SHP77 (cell line): ENCODE results near the gene ASB4.
A peak's percentile ranks its signal among the peaks of the same experiment; 100 is the strongest.
"Not testable (repeated sequence)": the region's sequence is repeated elsewhere in the genome, so short reads cannot be mapped to it uniquely, and the experiment has no call there.

Experiments
- DNase-seq, 2 experiments: peaks; one replicate each; lab custom pipeline; 2025; lab: John Stamatoyannopoulos, UW

ASB4 gene

DNA sequence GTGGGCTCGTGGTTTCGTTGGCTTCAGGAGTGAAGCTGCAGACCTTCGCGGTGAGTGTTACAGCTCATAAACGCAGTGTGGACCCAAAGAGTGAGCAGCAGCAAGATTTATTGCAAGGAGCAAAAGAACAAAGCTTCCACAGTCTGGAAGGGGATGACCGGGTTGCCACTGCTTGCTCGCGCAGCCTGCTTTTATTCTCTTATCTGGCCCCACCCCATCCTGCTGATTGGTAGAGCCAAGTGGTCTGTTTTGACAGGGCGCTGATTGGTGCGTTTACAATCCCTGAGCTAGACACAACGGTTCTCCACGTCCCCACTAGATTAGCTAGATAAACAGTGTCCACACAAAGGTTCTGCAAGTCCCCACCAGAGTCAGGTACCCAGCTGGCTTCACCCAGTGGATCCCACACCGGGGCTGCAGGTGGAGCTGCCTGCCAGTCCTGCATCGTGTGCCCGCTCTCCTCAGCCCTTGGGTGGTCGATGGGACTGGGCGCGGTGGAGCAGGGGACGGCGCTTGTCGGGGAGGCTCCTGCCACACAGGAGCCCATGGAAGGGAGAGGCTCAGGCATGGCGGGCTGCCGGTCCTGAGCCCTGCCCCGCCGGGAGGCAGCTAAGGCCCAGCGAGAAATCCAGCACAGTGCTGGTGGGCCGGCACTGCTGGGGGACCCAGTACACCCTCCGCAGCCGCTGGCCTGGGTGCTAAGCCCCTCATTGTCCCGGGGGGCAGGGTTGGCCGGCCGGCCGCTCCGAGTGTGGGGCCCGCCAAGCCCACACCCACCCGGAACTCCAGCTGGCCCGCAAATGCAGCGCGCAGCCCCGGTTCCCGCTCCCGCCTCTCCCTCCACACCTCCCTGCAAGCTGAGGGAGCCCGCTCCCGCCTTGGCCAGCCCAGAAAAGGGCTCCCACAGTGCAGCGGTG, 66.5 kb downstream of the ASB4 start:
- not testable (repeated sequence) for DNase-seq

DNA sequence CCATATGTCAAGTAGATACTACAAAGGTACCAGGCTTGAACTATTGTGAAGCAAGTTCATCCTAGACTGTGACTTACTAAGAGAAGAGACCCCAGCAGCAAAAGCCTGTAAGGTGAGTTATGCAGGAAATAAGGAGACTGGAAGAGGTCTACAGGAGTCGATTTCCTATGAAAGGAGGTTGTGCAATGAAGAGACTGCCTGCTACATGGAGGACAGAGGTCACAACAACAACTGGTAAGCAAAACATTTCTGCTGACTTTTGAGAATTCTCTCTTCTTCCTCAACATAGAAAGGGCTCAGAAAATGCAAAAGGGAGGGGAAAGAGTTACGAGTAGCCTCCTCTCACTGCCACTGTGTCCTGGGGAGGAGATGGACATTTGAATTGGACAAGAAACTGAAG, 68.2 kb downstream of the ASB4 start:
- DNase-seq = no peak

GRCh38 chr7:95556777-95557176, 71.0 kb downstream of the ASB4 start:
- no peak for DNase-seq

DNA sequence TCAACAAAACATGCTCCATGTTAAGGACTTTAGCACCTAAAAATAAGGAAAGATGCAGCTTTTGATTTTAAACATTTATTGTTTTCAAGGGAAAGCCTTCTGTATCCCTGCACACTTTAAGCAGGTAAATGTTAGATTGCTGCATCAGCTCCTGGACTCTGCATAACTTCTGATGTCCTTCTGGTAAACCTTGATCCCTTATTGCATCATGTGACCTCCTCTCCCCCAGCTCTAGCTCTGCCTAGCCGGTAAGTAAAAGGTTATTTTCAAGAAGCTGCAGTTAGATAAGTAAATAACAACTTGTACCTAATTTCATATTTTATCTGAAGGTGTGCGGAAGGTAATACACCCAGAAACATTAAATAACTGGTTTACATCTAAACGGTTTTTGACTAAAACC, 73.1 kb downstream of the ASB4 start:
- DNase-seq = no peak

GRCh38 chr7:95560674-95561073, 74.9 kb downstream of the ASB4 start:
- no peak for DNase-seq

GRCh38 chr7:95569720-95570119, 84.0 kb downstream of the ASB4 start:
- no peak for DNase-seq

DNA sequence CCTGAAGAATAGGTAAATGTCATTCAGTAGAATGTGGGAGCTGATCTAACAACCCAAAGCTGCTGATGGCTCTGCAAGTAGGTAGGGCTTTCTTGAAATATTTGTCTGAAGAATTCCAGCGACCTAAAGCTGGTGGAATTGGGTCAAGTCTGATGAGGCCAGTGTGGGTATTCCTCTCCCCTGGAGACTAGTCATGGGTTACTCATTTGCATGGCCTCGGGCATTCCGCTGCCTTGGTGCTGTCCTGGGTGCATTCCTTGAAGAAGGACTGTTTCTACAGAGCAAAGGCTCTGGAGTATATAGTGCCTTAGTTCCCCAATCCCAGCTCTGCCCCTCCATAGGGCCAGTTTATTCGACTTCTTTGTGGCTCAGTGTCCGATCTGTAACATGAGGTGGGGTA, 91.4 kb downstream of the ASB4 start:
- no peak for DNase-seq

DNA sequence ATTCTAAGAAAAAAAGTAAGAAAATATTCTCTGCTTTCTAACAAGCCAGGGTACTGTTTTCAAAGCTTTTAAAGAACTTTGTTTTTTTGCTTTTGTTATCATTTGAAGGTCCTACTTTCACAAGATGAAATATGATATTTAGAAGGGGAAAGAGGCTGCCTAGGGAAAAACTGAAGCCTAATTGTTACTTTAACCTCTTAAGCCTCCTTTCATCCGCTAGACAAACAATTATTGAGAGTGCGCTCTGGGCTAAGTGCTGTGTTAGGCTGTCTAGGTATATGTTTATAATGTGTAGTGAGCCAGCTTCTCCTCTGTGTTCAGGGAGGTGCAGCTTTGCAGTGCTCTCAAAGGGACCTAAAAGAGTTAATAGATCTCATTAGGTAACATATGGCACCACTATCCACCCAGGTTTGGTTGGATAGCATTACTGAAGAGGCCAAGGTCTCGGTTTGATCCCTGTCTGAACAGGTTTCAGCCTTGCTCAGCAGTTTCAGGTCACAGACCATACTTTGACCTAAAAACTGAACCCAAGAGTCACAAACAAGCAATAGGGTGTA, 92.6 kb downstream of the ASB4 start:
- peak in 1 of 2 experiments; percentile 13 for DNase-seq

GRCh38 chr7:95579318-95579717, 93.6 kb downstream of the ASB4 start:
- no peak for DNase-seq

- DNase-seq = no peak
Observed at GRCh38 chr7:95581467-95581866, 95.7 kb downstream of the ASB4 start.

GRCh38 chr7:95582578-95583293, 97.0 kb downstream of the ASB4 start:
- no peak for DNase-seq

DNA sequence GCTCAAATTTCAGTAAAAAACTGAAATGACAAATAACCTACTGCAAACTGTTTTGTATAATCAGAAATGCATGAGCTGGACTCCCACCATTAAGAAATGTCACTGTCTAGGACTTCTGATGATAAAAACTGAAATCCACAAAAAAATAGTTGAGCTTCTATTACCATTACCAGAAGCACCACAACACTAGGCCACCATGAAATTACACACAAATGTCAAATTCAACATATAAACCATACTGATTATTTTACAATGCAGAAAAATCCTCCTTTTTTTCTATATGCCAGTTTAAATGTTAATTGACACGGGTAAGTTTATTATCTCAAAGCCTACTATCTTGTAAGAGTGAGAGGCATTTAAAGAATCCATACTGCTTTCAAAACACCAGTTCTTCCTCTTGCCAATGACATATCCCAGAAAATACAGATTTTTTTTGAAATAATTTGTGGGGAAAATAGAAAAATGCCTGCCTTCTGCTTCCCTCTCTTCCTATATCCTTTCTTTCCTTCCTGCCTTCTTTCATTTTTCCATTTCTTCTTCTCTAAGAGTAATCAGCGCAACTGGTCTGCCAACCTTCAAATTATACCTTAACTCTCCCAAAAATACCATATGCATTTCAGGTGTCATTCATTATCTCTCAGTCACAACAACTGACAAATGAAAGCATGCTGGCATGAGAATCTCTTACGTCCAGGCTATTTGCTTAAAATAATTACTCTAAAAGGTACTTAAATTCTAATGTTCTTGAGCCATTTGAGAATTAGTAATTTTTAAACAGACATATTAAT, 98.3 kb downstream of the ASB4 start:
- no peak for DNase-seq

GRCh38 chr7:95584769-95585425, 99.2 kb downstream of the ASB4 start:
- DNase-seq = no peak

DNA sequence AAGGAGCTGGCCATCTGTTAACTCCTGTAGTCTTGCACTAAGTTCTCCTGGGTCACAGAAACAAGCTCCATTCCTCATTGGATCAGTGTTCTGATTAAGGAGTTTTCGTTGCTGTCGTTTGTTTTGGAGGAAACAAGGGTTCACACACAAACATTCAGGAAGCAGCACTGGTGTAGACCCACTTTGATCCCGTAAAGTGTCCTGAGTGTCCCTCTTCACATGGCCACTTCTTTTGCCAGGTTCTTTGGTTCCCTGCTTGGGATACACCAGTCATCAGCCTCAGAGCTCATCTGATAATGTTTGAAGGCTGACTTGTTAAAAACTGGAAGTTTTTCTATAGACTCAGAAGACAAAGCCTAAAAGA, 99.7 kb downstream of the ASB4 start:
- no peak for DNase-seq

GRCh38 chr7:95586951-95587301, 101.2 kb downstream of the ASB4 start:
- DNase-seq = no peak

GRCh38 chr7:95589031-95589430, 103.3 kb downstream of the ASB4 start:
- DNase-seq = no peak

GRCh38 chr7:95589766-95590165, 104.0 kb downstream of the ASB4 start:
- DNase-seq = no peak
